HG03196 (cell line): ENCODE measurements around the gene ZNF143.
A peak's percentile ranks its signal among the peaks of the same experiment; 100 is the strongest.
"Not testable (repeated sequence)": the region's sequence is repeated elsewhere in the genome, so short reads cannot be mapped to it uniquely, and the experiment has no call there.

Source experiments
- ATAC-seq: cut with Tn5 transposase; IDR thresholded peaks from one replicate; pipeline ENCODE4 v1.9.1; 2021; ENCODE audit not compliant: unreplicated experiment

The ZNF143 gene

GRCh38 chr11:9535189-9535781 lies 74.5 kb downstream of the ZNF143 start:
- ATAC-seq, result no peak

- no peak for ATAC-seq
These were observed 77.7 kb downstream of the ZNF143 start for GRCh38 chr11:9538548-9538947.

- not testable (repeated sequence) for ATAC-seq
These were observed 88.4 kb downstream of the ZNF143 start for GRCh38 chr11:9549216-9549615.

- no peak for ATAC-seq
These were observed 89.4 kb downstream of the ZNF143 start for GRCh38 chr11:9550191-9550628.

GRCh38 chr11:9561279-9561982 lies 100.6 kb downstream of the ZNF143 start:
- ATAC-seq, result no peak

- ATAC-seq, result no peak
These were observed 101.9 kb downstream of the ZNF143 start for GRCh38 chr11:9562716-9563115.

GRCh38 chr11:9563196-9563730 lies 102.5 kb downstream of the ZNF143 start:
- ATAC-seq, result no peak

- ATAC-seq, result peak; percentile 90
These were observed 105.2 kb downstream of the ZNF143 start for GRCh38 chr11:9565822-9566560.

- ATAC-seq, result no peak
These were observed 105.8 kb downstream of the ZNF143 start for GRCh38 chr11:9566561-9567063.

- no peak for ATAC-seq
These were observed 106.6 kb downstream of the ZNF143 start for GRCh38 chr11:9567401-9567800.

GRCh38 chr11:9568161-9568853 lies 107.5 kb downstream of the ZNF143 start:
- ATAC-seq, result no peak

GRCh38 chr11:9568854-9569587 lies 108.2 kb downstream of the ZNF143 start:
- ATAC-seq, result no peak

GRCh38 chr11:9569588-9570164 lies 108.9 kb downstream of the ZNF143 start:
- ATAC-seq, result no peak

GRCh38 chr11:9570313-9571025 lies 109.7 kb downstream of the ZNF143 start:
- no peak for ATAC-seq

GRCh38 chr11:9571071-9571762 lies 110.4 kb downstream of the ZNF143 start:
- ATAC-seq, result no peak

GRCh38 chr11:9571763-9572115 lies 110.9 kb downstream of the ZNF143 start:
- ATAC-seq, result no peak

- peak; percentile 79 for ATAC-seq
These were observed 112.4 kb downstream of the ZNF143 start, which contains the start of gene WEE1 for GRCh38 chr11:9573052-9573774. WEE1 (plus strand) TSS chr11:9573670; CDS start chr11:9573934, 264 bp downstream.
